ENCODE measurements around the gene RNASE13.

RNASE13 gene

DNA sequence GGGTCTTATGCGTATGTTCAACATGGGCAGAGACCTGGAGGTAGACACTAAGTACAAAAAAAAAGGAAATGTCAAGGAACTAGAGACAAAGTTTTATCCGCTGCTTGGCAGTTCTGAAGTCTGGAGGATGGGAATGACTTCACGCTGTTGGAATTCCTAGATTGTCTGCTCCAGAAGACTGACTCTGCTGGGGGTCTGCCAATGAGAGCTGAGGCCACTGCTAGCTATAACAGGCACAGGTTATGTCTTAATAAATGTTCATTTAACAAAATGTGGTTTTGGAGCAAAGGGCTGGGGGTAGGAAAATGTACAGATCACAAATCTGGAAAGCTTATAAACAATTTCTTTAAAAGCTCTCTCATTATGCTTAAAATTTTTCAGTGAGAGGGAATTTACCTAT is 28.9 kb upstream of the RNASE13 start:
- DNase-seq (ENCODE audit: low read depth), result no peak

DNA sequence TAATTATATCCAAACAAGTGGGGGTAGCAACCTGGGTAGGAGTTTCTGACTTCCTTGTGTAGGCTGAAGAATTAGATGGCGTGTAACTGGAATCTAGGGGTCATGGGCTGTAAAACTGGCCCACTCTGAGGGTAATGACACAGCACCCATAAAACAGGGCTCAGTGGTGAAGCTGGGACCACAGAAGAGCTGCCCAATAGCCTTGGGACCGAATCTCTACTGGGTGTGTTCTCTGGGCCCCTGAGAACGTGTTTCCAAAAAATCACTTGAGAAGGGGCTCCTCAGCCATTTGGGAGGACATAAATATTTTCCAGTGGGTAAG is 26.7 kb upstream of the RNASE13 start:
- no peak for DNase-seq (ENCODE audit: low read depth)

DNA sequence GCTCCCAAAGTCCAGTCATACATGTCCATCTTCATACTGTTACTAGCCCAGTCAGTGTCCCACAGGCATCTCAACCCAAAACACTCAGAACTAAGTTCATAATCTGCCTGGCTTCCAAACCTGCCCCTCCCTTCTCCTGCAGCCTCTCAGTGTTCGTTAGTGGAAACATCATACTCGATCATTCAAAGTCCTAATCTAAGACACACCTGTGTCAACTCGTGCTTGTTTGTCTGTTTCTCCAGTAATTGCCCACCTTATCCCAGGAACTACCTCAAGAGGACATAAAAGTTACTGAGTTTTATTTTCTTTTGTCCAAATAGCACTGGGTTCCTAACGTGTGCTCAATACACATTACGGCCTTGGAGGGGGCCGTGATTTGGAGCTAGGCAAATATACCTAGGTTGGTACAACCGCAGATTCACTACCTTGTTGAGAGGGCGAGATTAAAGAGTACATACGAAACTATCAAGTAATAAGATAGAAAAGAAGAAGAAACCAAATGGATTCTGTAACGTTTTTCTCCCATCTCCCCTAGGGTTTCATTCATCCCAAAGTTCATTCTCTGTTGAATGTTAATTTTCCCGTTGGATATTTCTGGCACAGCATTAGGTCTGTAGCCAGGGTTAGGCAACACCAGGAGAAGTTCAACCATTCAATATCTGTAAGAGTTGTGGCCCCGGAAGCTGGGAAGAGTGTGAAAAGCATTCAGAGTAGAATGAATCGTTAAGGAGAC is 26.2 kb upstream of the RNASE13 start:
- DNase-seq (ENCODE audit: low read depth), result no peak

DNA sequence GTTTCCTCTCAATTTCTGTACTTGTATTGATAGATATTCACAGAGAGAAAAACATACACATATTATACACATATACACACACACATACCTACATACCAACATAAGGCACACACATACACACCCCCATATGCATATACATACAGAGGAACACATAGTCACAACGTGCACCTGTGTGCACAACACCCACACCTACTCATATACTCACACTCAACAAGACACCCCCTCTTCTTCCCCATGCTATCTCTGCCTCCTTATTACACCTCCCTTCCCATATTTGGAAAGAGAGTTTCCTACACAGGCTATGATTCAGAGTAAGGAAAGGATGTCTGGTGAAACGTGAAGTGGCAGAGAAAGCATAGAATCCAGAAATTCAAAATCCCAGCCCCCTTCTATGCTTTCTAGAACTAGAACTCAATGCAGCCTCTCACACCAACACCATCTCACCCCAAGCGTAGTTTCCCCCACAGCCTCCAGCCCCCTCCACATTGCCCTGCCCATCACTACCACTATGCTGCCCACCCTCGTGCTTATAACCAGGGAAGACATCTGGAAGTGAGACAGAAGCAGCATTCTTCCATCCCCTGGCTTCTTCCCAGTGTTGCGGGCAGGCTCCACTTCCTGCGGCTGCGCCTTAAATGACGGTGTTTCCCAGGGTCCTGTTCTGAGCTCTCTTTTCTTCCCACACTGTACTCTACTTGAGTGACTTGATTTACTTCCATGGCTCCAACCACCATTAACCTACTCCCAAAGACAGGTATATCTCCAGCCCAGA is 25.4 kb upstream of the RNASE13 start:
- DNase-seq (ENCODE audit: low read depth), result no peak

DNA sequence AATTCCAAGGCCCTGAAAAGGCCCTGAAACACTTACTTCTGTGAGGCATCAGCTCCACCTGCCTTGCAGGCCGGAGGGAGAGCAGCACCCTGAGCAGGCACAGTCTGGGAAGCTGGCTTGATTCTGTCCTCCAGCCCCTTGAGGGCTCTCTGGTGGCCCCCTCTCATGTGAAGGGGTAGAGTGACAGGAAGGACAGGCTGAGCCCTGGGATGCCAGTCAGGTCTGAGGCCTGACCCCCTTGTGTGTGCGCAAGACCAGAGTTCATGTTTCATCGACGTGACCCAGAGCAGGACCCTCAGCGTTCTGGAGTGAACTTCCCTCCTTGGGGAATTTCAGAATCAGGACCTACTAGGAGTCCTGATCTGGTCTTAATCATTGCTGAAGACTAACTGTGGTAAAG is 24.3 kb upstream of the RNASE13 start:
- no peak for DNase-seq (ENCODE audit: low read depth)

DNA sequence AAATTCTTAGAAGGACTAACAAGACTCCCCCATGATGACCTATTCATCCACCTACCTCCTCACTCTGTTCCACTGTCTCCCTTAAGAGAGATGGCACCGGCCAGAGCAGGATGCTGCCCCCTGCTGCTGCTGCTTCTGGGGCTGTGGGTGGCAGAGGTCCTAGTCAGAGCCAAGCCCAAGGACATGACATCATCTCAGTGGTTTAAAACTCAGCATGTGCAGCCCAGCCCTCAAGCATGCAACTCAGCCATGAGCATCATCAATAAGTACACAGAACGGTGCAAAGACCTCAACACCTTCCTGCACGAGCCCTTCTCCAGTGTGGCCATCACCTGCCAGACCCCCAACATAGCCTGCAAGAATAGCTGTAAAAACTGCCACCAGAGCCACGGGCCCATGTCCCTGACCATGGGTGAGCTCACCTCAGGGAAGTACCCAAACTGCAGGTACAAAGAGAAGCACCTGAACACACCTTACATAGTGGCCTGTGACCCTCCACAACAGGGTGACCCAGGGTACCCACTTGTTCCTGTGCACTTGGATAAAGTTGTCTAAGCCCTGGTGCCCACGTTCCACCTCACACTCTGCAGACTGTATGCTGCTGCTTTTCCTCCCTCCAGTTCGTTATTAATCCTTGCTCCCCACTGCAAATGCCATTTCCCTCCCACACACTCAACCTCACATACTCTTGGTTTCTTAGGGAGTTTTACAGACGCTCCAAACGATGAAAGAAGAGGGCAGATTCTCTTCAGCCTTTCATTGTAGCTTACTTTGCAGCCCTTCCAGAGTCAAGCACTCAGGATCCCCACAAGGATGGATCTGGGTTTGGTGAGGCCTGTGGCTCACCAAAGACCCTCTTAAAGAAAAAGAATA is 23.4 kb upstream of the RNASE13 start, which contains the start of gene RNASE8:
Gene RNASE8 (plus strand): TSS at position 20 of the 873 bp plus-strand sequence. CDS start 71 bp downstream, at position 91.
- DNase-seq (ENCODE audit: low read depth), result no peak

DNA sequence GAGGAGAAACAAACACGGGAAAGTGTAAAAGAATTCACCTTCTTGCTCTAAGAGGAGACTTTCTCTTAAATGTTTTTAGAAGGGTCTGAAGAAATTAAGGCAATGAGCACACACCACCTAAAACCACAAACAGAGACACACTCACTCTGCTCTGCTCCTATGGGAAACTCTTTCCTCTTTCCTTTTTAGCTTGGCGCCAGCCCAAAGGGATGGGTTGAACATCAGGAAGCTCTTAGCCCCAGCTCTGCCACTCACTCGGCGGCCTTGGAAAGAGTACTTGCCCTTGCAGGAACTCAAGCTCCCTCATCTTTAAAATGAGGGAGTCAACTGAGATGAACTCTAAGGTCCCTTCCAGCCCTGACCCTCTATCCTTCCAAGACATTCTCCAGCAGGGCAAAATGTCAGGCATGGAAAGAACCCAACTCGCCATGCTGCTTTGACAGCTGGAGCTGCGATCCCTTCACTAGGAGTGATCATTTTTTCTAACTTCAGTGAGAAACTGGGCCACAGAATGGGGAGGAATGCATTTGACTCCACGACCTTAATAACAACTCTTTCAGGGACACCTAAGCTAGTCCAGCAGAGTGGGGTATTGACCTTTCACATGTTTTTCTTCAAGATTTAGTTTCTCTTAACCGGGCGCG is 22.0 kb upstream of the RNASE13 start:
- DNase-seq (ENCODE audit: low read depth), result no peak

DNA sequence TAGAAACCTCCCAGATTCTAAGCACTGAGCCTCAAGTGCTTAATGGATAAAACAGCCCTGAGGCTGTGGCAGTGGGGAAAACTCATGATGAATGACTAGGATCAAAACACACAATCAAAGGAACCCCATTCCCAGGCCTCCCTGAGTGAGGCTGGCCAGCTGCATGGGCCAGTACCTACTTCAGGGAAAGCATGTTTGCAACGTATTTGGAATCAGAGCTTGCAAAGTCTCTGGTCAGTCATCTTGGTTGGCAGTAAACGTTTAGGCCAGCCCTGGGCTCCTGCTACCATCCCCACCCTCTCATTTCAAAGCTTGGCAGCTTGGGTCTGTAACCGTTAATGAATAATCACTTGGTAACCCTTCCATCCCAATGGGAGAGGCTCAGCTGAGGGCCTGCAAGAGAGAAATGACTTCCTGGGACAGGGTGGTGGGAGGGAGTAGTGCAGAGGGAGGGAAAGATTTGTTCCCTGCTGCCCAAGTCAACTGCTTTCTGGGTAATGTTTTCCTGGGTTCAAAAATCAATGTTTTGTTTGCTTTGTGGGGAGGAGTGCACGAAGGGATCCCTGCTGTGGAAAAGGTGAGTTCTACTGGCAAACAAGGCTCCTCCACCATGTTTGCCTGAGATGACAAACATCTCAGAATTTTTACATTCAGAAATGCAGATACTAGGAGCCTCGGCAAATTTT is 21.0 kb upstream of the RNASE13 start:
- DNase-seq (ENCODE audit: low read depth), result no peak

DNA sequence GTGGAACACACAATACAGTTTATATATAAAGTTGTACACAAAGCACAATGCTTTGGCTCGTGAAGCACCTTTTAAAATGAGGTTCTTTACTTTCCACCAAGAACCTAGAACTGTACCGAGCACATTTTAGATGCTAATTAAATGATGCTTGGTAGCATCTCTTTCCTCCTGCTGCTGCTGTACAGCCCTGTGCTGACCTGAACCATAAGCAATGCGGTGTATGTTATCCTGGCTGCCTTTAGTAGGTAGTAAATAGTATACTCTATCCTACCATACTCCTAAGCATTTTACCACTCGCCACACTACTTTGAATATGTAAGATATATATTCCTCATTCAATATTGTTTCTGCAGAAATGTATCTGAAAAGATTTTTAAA is 20.1 kb upstream of the RNASE13 start:
- DNase-seq (ENCODE audit: low read depth), result no peak

DNA sequence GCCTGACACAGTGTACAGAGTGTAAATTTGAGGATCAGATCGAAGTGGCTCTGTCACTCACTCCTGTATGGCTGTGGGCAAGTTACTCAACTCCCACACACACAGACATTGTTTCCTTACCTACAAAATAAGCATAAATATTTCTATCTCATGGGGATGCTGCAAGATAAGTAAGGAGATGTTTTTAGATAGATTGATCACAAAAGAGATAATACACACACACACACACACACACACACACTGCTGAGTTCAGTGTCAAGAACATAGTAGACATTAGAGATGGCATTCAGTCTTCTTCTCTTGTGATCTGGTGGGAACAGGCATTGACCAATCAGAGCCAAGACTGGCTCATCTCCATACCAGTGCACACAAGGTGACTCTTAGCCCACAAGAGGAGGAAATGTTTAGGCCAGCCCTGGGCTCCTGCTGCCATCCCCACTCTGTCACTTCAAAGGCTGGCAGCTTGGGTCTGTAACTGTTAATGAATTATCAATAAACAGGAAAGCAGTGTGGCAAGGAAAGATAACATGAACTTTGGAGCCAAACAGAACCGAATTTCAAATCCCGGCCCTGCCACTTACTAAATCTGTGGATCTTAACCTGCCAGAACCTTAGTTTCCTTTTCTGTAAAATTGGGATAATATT is 19.6 kb upstream of the RNASE13 start:
- DNase-seq (ENCODE audit: low read depth), result no peak

DNA sequence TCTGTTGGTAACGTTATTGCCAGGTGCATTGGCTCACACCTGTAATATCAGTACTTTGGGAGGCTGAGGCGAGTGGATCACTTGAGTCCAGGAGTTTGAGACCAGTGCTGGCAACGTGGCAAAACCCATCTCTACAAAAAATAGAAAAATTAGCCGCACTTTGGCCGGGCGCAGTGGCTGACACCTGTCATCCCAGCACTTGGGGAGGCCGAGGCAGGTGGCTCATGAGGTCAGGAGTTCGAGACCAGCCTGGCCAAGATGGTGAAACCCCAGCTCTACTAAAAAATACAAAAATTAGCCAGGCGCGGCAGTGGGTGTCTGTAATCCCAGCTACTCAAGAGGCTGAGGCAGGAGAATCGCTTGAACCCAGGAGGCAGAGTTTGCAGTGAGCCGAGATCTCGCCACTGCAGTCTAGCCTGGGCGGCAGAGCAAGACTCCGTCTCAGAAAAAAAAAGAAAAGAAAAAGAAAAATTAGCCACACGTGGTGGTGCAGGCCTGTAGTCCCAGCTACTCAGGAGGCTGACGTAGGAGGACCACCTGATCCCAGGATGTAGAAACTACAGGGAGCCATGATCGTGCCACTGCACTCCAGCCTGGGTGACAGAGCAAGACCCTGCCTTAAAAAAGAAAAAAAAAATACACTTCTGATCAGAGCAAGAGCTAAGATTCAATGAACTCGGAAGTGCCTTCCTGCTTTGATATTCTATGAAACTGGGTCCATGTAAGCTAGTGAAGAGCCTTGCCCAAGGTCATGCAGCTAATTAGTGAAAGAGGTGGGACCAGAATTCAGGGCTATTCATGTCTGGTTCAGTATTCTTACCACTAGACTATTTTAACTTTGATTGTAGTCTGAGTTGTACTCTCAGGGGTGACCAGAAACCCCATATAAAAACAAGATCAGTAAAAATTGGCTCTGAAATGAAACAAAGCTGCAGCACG is 18.8 kb upstream of the RNASE13 start:
- no peak for DNase-seq (ENCODE audit: low read depth)

DNA sequence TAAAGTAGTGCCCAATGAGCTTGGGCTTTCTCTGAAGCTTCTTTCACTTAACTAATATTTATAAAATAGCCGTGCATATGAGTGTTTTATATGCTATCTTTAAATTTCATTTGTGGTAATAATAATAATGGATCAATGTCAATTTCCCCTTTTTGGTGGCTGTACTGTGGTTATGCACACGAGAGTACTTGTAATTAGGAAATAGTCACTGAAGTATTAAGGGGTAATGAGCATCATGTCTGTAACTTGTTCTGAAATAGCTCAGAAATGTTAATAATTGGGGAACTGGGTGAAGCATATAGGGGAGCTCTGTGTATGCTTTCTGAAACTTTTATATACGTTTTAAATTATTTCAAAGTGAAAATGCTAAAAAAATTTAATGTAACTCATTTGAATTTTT is 16.0 kb upstream of the RNASE13 start:
- DNase-seq (ENCODE audit: low read depth), result no peak

DNA sequence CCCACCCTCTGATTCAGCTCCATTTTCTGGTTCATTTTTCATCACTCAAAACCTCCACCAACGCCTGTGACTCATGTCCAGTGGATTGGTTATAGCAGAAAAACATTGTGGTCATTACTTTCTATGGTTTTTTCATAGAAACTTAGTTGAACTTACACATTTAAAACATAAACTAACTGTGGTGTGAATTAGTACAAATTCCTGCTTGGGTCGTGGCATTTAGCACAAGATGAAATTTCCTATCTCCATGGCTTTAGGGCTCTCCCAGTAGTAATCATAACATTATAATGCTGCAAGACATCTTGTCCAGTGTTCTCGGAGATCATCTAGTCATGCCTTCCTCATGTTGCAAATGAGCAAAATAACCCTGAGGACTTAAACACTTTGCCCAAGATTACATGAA is 14.7 kb upstream of the RNASE13 start:
- no peak for DNase-seq (ENCODE audit: low read depth)

DNA sequence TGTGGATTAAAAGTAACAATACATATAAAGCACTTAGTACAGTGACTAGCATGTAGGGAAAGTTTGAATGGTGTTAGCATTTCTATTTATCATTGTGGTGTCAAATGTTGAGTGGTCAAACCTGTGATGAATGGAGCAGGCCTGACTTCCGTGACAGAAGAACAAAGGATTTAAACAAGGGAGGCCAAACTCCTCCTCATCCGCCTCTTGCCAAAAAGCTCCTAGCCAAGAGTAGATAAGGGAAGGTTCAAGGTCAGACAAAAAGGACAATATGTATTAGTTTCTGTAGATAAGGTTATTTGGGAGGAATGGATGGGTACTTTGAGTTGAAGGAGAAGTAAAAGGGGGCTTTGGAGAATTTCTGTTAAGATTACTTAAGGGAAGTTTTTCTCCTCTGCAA is 14.0 kb upstream of the RNASE13 start:
- no peak for DNase-seq (ENCODE audit: low read depth)

DNA sequence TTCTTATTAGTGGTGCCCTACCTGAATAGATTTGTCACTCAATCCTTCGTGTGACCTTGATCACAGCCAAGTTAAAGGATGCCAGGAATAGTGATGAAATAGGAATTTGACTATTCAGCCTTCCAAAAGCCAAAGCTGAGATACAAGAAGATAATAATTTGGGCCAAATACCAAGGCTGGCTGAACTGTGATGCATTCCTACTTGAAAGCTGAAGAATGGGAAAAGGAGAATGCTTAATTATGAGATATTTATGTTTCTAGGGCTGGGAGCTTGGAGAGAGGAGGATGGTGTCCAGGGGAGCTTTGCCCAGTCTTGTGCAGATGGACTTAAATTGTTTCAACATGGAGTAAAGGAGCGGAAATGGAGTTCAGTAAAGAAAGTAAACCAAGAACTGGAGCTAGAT is 12.8 kb upstream of the RNASE13 start:
- DNase-seq (ENCODE audit: low read depth), result no peak

DNA sequence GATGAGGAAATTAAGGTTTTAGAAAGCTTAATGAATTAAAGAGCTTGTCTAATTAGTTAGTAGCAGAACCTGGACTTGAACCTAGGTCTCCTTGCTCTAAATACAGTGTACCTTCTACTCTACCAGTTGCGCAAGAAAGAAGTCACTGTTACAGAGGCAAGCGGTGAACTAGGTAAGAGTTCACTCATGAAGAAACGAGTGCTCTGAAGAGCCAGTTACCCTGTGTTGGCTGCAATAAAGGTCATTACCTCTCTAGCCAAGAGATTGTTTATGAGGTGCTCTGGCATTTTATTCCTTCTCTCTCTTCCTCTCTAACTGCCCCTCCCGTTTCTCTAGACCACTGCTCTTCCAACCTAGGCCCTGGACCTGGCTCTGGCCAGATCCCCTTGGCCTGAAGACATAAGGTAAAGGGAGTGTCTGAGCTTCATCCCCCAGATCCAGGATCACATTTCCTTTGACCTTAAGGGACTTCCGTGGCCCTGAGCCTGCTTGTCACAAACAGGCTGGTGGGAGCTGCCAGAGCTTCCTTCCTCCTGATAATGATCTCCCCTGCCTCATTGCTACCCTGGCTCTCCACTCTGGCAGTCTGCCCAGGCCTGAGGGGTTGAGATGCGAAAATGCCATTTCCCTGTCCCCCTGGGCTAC is 9.5 kb upstream of the RNASE13 start:
- no peak for DNase-seq (ENCODE audit: low read depth)

DNA sequence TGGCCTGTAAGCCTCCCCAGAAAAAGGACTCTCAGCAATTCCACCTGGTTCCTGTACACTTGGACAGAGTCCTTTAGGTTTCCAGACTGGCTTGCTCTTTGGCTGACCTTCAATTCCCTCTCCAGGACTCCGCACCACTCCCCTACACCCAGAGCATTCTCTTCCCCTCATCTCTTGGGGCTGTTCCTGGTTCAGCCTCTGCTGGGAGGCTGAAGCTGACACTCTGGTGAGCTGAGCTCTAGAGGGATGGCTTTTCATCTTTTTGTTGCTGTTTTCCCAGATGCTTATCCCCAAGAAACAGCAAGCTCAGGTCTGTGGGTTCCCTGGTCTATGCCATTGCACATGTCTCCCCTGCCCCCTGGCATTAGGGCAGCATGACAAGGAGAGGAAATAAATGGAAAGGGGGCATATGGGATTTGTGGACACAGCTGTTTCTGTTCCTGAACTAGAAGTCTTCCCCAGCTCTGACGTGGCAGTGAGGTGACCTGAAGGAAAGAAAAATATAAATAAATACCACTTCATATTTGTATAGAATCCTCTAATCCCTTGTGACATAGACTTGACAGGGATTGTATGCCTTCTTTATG is 8.9 kb upstream of the RNASE13 start:
- DNase-seq (ENCODE audit: low read depth), result no peak

DNA sequence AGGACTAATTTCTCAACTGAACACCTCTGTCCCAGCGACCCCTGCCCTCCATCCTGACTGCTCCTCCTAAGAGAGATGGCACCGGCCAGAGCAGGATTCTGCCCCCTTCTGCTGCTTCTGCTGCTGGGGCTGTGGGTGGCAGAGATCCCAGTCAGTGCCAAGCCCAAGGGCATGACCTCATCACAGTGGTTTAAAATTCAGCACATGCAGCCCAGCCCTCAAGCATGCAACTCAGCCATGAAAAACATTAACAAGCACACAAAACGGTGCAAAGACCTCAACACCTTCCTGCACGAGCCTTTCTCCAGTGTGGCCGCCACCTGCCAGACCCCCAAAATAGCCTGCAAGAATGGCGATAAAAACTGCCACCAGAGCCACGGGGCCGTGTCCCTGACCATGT is 8.3 kb upstream of the RNASE13 start:
- DNase-seq (ENCODE audit: low read depth), result no peak
